ENCODE data around the gene CDH4.

DNA sequence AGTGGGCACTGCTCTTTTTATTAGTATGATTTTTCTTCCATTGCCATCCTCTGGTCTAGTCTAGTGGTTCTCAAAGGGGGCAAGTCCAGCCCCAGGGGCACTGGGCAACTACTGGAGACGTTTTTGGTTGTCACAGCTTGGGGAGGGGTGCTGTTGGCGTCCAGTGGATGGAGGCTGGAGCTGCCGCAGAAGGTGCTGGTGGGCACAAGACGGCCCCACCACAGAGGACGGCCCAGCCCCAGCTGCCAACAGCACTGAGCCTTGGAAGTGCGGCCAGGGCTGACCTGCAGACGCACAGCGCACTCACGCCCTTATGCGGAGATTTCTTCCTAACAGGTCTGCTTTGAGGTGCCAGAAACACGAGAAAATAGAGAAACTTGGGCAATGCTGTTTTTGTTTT, 40.3 kb downstream of the CDH4 start:
- TF ChIP-seq, protein P1, sequence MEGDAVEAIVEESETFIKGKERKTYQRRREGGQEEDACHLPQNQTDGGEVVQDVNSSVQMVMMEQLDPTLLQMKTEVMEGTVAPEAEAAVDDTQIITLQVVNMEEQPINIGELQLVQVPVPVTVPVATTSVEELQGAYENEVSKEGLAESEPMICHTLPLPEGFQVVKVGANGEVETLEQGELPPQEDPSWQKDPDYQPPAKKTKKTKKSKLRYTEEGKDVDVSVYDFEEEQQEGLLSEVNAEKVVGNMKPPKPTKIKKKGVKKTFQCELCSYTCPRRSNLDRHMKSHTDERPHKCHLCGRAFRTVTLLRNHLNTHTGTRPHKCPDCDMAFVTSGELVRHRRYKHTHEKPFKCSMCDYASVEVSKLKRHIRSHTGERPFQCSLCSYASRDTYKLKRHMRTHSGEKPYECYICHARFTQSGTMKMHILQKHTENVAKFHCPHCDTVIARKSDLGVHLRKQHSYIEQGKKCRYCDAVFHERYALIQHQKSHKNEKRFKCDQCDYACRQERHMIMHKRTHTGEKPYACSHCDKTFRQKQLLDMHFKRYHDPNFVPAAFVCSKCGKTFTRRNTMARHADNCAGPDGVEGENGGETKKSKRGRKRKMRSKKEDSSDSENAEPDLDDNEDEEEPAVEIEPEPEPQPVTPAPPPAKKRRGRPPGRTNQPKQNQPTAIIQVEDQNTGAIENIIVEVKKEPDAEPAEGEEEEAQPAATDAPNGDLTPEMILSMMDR (IDR thresholded peaks at IDR 0.05), result no peak
- no peak for TF ChIP-seq POLR2A (IDR thresholded peaks at IDR 0.05)
